HG02588 (cell line): ENCODE results near the gene HMOX1.
"Not testable (repeated sequence)": the region's sequence is repeated elsewhere in the genome, so short reads cannot be mapped to it uniquely, and the experiment has no call there.

Source experiments
- ATAC-seq: cut with Tn5 transposase; IDR thresholded peaks from one replicate; pipeline ENCODE4 v1.9.1; 2021; ENCODE audit warnings: mild to moderate bottlenecking, moderate library complexity; ENCODE audit not compliant: unreplicated experiment

HMOX1 gene

GRCh38 chr22:35349704-35350538, 31.0 kb upstream of the HMOX1 start:
- no peak for ATAC-seq

GRCh38 chr22:35350539-35351503, 30.1 kb upstream of the HMOX1 start:
- ATAC-seq, result peak; percentile 67

GRCh38 chr22:35352214-35353111, 28.4 kb upstream of the HMOX1 start:
- ATAC-seq, result peak; percentile 39

- ATAC-seq, result no peak
These were observed 27.6 kb upstream of the HMOX1 start for GRCh38 chr22:35353318-35353717.

GRCh38 chr22:35354068-35354467, 26.8 kb upstream of the HMOX1 start:
- ATAC-seq, result no peak

GRCh38 chr22:35357883-35358621, 22.8 kb upstream of the HMOX1 start:
- no peak for ATAC-seq

GRCh38 chr22:35359380-35360065, 21.4 kb upstream of the HMOX1 start:
- ATAC-seq, result no peak

GRCh38 chr22:35361001-35361558, 19.8 kb upstream of the HMOX1 start:
- ATAC-seq, result no peak

GRCh38 chr22:35363566-35364086, 17.3 kb upstream of the HMOX1 start:
- no peak for ATAC-seq

GRCh38 chr22:35364230-35364629, 16.7 kb upstream of the HMOX1 start:
- ATAC-seq, result not testable (repeated sequence)

- no peak for ATAC-seq
These were observed 13.5 kb upstream of the HMOX1 start for GRCh38 chr22:35367331-35367886.

GRCh38 chr22:35368386-35368785, 12.5 kb upstream of the HMOX1 start:
- no peak for ATAC-seq

- no peak for ATAC-seq
These were observed 10.9 kb upstream of the HMOX1 start for GRCh38 chr22:35369996-35370395.

GRCh38 chr22:35373781-35374180, 7.1 kb upstream of the HMOX1 start:
- no peak for ATAC-seq

- no peak for ATAC-seq
These were observed 5.9 kb upstream of the HMOX1 start for GRCh38 chr22:35375031-35375430.

GRCh38 chr22:35375526-35375925, 5.4 kb upstream of the HMOX1 start:
- no peak for ATAC-seq

- peak; percentile 54 for ATAC-seq
These were observed 4.0 kb upstream of the HMOX1 start for GRCh38 chr22:35376728-35377472.

GRCh38 chr22:35377735-35378134, 3.2 kb upstream of the HMOX1 start:
- ATAC-seq, result no peak
